H1 (cell line): ENCODE results near the gene UTP14C. TPM values are rescaled to one million over a fixed set of nuclear protein-coding genes. Genes with fewer than 3 reads are reported as not detected.

ENCODE experiments used
- BCL11A ChIP-seq, 2 experiments: IDR thresholded peaks; one replicate each; pipeline ENCODE4 v1.6.1; 2011; ENCODE audit warnings: low read depth in 2 of 2, low read length in 2 of 2, mild to moderate bottlenecking in 2 of 2
- CTCF ChIP-seq, 3 experiments: IDR thresholded peaks; 1 replicate in 2 of 3; 2 replicates in 1 of 3; pipeline versions ENCODE4 v1.5.1 to v1.6.1; 2011; ENCODE audit warnings: low read length in 3 of 3, mild to moderate bottlenecking in 3 of 3, inconsistent platforms in 2 of 3, low read depth in 1 of 3, moderate library complexity in 1 of 3; ENCODE audit not compliant: insufficient read depth in 1 of 3; ENCODE audit errors: control extremely low read depth in 1 of 3
- FOSL1 ChIP-seq: IDR thresholded peaks from 2 replicates; pipeline ENCODE4 v1.6.1; 2011; ENCODE audit warnings: mild to moderate bottlenecking, low read depth, low read length, moderate library complexity; ENCODE audit not compliant: insufficient read depth
- RBBP5 ChIP-seq: IDR thresholded peaks from 2 replicates; pipeline ENCODE4 v1.7.1; 2012; ENCODE audit warnings: low read depth, mild to moderate bottlenecking, inconsistent platforms, low read length, moderate library complexity, borderline replicate concordance
- SIN3A ChIP-seq, 2 experiments: IDR thresholded peaks in 1 of 2; conservative IDR thresholded peaks in 1 of 2; 2 replicates each; pipeline ENCODE4 v1.6.1; 2011 to 2012; ENCODE audit warnings: low read length in 2 of 2, improper control_type of control experiment in 1 of 2, low read depth in 1 of 2, mild to moderate bottlenecking in 1 of 2
- SIRT6 ChIP-seq: IDR thresholded peaks from one replicate; pipeline ENCODE4 v1.7.1; 2012; ENCODE audit warnings: low read length, inconsistent platforms
- polyA plus RNA-seq, 7 experiments: library from polyadenylated mRNA; depleted of rRNA in 3 of 7; stranded (reverse) in 5 of 7; unstranded in 2 of 7; fragments of >200 nt in 5 of 7; fragments of 200-250 nt in 2 of 7; gene quantifications; 1 replicate in 5 of 7; 2 replicates in 1 of 7; 4 replicates in 1 of 7; pipeline versions ENCODE4 v1.2.1 to v1.2.3, GENCODE V29; 2011 to 2013; ENCODE audit warnings: missing spikeins in 2 of 7, mixed read lengths in 2 of 7
- total RNA-seq: library from RNA; stranded (reverse); fragmentation: NEBNext Ultra II Directional; extraction: Animal tissue kit (Norgen Biotek cat#: 25700); gene quantifications from 2 replicates; pipeline ENCODE4 v1.2.1, GENCODE V29; 2021
- TF ChIP-seq, protein P1 (sequence below): fragments of 300-600 bp; sonication (generic); IDR thresholded peaks from 2 replicates; pipeline ENCODE4 v1.7.1; 2012; ENCODE audit warnings: low read length, moderate library complexity, mild to moderate bottlenecking, inconsistent platforms; ENCODE audit not compliant: insufficient replicate concordance

UTP14C gene
- total and polyA plus RNA-seq, 2 of the 8 experiments (the other 6 are each of a cell fraction or from before 2014, with no cell fraction given) = 6.8 to 22.7 TPM

DNA sequence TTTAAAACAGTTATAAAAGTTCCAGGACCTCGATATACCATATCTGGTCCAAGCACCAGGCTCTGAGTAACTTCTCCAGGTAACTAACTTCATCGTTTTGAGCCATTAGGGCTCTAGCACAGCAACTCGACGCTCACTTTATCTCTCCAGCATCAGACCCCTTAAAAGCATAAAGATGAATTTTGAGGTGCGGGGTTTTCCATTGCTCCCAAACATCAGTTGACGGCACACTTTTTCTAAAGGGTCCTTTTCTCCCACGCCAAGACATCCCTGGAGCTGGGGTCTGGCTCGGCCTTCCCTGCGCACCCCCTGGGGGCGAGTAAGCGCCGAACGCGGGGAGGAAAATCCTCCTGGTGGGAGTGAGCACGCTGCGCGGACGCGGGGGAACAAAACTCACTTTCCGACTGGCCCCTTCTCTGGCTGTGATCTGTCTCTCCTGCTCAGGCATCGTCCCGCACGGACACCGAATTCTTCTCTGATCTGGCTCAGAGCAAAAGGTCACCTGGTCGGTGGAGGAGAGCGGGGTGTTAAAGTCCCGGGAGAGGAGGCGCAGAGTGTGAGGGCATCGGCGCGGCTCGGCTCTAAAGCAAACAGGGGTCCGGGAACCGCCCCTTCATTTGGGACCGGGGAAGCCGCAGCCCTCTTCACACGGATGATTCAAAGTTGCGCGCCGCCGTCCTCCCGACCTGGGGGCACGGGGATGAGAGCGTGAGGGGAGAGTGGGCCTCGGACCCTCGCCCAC is 13.4 kb upstream of the UTP14C start, which contains the start of gene ATP7B (continued):
- TF ChIP-seq, protein P1, sequence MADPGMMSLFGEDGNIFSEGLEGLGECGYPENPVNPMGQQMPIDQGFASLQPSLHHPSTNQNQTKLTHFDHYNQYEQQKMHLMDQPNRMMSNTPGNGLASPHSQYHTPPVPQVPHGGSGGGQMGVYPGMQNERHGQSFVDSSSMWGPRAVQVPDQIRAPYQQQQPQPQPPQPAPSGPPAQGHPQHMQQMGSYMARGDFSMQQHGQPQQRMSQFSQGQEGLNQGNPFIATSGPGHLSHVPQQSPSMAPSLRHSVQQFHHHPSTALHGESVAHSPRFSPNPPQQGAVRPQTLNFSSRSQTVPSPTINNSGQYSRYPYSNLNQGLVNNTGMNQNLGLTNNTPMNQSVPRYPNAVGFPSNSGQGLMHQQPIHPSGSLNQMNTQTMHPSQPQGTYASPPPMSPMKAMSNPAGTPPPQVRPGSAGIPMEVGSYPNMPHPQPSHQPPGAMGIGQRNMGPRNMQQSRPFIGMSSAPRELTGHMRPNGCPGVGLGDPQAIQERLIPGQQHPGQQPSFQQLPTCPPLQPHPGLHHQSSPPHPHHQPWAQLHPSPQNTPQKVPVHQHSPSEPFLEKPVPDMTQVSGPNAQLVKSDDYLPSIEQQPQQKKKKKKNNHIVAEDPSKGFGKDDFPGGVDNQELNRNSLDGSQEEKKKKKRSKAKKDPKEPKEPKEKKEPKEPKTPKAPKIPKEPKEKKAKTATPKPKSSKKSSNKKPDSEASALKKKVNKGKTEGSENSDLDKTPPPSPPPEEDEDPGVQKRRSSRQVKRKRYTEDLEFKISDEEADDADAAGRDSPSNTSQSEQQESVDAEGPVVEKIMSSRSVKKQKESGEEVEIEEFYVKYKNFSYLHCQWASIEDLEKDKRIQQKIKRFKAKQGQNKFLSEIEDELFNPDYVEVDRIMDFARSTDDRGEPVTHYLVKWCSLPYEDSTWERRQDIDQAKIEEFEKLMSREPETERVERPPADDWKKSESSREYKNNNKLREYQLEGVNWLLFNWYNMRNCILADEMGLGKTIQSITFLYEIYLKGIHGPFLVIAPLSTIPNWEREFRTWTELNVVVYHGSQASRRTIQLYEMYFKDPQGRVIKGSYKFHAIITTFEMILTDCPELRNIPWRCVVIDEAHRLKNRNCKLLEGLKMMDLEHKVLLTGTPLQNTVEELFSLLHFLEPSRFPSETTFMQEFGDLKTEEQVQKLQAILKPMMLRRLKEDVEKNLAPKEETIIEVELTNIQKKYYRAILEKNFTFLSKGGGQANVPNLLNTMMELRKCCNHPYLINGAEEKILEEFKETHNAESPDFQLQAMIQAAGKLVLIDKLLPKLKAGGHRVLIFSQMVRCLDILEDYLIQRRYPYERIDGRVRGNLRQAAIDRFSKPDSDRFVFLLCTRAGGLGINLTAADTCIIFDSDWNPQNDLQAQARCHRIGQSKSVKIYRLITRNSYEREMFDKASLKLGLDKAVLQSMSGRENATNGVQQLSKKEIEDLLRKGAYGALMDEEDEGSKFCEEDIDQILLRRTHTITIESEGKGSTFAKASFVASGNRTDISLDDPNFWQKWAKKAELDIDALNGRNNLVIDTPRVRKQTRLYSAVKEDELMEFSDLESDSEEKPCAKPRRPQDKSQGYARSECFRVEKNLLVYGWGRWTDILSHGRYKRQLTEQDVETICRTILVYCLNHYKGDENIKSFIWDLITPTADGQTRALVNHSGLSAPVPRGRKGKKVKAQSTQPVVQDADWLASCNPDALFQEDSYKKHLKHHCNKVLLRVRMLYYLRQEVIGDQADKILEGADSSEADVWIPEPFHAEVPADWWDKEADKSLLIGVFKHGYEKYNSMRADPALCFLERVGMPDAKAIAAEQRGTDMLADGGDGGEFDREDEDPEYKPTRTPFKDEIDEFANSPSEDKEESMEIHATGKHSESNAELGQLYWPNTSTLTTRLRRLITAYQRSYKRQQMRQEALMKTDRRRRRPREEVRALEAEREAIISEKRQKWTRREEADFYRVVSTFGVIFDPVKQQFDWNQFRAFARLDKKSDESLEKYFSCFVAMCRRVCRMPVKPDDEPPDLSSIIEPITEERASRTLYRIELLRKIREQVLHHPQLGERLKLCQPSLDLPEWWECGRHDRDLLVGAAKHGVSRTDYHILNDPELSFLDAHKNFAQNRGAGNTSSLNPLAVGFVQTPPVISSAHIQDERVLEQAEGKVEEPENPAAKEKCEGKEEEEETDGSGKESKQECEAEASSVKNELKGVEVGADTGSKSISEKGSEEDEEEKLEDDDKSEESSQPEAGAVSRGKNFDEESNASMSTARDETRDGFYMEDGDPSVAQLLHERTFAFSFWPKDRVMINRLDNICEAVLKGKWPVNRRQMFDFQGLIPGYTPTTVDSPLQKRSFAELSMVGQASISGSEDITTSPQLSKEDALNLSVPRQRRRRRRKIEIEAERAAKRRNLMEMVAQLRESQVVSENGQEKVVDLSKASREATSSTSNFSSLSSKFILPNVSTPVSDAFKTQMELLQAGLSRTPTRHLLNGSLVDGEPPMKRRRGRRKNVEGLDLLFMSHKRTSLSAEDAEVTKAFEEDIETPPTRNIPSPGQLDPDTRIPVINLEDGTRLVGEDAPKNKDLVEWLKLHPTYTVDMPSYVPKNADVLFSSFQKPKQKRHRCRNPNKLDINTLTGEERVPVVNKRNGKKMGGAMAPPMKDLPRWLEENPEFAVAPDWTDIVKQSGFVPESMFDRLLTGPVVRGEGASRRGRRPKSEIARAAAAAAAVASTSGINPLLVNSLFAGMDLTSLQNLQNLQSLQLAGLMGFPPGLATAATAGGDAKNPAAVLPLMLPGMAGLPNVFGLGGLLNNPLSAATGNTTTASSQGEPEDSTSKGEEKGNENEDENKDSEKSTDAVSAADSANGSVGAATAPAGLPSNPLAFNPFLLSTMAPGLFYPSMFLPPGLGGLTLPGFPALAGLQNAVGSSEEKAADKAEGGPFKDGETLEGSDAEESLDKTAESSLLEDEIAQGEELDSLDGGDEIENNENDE = no peak
- TF ChIP-seq SIN3A (conservative IDR thresholded peaks at IDR 0.05 in 1 of 2, IDR thresholded peaks at IDR 0.05 in 1 of 2; ENCODE audit: low read depth in 1 of 2, low read length in 2 of 2) (no peak; a peak in 1 of 4 replicates), FOSL1 (no peak), CTCF (IDR thresholded peaks at IDR 0.05; ENCODE audit: control extremely low read depth in 1 of 3, insufficient read depth in 1 of 3, low read depth in 1 of 3, low read length in 3 of 3) (no peak), BCL11A (IDR thresholded peaks at IDR 0.05; ENCODE audit: low read depth in 2 of 2, low read length in 2 of 2) (no peak), SIRT6 (no peak), RBBP5 (no peak)
